GM18526 (cell line): ENCODE measurements around the gene ANTXR2.

Source experiments
- POLR2A ChIP-seq: IDR thresholded peaks from 3 replicates; pipeline ENCODE4 v1.6.1; 2011; ENCODE audit not compliant: insufficient read length; ENCODE audit errors: extremely low read depth

ANTXR2 gene

DNA sequence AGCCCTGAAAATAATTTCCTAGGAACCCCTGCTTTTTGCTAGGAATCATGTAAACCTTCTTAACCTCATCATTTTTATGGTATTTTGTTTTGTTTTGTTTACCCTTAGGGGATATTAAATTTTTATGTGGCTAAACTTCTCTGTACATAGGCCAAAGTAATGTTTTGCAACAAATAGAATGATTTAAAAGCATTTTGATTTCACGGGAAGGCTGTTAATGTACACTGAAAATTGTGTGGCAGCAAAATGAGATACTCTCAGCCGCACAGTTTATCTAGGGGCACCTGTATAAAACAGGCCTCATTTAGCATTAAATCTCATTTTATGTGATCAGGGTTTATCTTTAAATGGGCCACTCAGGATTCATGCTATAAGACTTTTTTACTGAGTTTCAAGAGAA, 175.0 kb downstream of the ANTXR2 start:
- TF ChIP-seq POLR2A: no peak

DNA sequence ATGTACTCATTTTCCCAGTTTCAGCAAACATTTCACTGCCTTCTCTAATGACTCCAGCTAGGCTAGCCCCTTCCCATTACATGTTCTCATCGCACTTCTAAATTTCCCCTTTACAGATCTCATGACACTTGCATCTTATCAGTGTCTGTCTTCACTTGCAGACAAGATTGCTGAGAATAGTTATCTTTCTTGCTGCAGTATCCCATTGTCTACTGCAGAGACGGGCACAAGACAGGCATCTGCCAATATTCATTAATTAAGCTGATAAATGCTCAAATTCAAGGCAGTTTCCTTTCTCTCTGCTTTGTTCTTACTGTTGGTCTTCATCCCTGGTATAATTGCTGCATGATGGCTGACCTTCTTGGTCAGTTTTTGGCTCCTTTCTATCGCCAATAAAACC, 175.9 kb downstream of the ANTXR2 start:
- TF ChIP-seq POLR2A: no peak

- TF ChIP-seq POLR2A: no peak
Observed at GRCh38 chr4:79893456-79893855, 179.6 kb downstream of the ANTXR2 start.

DNA sequence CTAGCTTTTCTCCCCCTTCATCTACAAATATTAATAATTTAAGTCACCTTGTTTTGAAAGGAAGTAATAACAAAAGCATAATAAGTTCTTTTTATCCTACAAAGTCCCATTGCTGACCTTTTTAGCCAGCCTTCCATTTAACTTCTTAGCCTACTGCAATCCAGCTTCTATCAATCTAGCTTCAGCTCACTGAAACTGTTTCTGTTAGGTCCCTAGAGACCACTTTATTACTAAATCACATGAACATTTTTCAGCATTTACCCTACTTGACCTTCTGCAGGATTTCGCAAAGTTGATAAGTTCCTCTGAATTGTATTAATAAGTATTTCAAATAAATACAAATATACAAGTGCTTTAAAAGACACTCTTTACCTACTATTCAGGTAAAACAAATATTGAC, 186.5 kb downstream of the ANTXR2 start:
- no peak for TF ChIP-seq POLR2A

DNA sequence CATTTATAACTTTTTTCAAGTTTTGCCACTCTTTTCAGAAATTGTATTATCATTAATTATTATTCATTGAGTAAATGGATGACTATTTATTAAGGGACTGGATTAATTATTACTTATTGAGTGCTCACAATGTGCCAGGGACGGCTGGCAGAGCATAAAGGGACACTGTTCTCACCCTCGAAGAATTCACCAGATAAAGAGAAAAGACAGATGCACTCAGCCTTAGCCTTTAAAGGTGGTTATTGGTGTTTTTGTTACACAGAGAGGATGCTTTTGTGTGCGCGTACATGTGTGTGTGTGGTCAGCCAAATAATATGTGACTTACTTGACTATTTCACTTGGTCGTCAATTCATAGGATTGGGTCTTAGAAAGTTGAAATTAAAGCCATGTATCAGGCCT, 187.0 kb downstream of the ANTXR2 start:
- TF ChIP-seq POLR2A: no peak

DNA sequence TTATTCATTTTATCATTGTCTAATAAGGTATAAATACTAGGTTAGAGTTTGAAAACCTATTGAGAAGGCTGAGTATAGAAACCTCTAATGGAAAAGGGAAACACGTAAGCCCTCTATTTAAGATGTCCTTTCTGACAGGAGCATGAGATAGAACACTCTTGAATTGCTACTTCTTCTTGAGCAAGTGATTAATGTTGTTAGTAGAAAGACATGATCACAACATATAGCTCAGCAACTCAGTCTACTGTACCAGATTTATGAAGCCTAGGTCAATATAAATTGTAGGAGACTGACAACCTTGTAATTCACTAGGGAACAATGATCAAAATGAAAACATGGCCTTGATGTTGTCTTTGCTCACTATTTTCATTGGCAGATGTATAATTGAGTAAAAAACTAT, 189.7 kb downstream of the ANTXR2 start:
- no peak for TF ChIP-seq POLR2A

GRCh38 chr4:79882806-79883205, 190.2 kb downstream of the ANTXR2 start:
- TF ChIP-seq POLR2A: no peak

DNA sequence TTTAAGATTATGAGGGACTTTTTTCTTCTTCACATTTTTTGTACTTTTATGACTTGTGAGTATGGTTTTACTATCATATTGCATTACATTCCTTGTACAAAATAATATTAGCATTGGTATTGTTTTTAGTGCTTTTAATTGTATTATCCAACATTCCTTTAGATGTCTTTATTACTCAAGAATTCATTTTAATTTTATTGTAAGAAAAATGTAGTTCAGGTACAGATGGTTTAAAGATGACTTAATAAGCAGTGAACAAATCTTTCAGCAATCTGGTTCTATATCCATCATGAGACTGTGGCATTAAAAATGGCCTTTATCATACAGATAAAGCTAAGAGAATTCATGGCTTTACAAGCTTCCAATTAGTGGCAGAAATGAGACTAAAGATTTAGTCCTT, 191.6 kb downstream of the ANTXR2 start:
- no peak for TF ChIP-seq POLR2A

DNA sequence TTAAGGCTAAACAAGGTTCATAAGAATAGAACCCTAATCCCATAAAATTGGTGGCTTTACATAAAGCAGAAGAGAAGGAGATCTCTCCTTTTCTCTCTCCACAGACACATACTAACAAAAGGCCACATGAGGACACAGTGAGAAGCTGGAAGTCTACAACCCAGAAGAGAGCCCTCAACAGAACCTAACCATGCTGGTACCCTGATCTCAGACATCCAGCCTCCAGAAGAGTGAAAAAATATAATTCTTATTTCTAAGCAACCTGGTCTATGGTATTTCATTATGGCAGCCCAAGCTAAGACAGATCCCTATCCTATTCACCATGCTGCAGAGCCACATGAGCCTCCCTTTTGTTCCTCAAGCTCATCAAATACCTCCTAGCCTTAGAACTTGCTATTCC, 195.5 kb downstream of the ANTXR2 start:
- TF ChIP-seq POLR2A: no peak

- TF ChIP-seq POLR2A: no peak
Observed at GRCh38 chr4:79875344-79875899, 197.6 kb downstream of the ANTXR2 start.

GRCh38 chr4:79874197-79874596, 198.8 kb downstream of the ANTXR2 start:
- TF ChIP-seq POLR2A: no peak

- TF ChIP-seq POLR2A: no peak
Observed at GRCh38 chr4:79872738-79873137, 200.3 kb downstream of the ANTXR2 start.

- TF ChIP-seq POLR2A: no peak
Observed at GRCh38 chr4:79871961-79872360, 201.1 kb downstream of the ANTXR2 start.

DNA sequence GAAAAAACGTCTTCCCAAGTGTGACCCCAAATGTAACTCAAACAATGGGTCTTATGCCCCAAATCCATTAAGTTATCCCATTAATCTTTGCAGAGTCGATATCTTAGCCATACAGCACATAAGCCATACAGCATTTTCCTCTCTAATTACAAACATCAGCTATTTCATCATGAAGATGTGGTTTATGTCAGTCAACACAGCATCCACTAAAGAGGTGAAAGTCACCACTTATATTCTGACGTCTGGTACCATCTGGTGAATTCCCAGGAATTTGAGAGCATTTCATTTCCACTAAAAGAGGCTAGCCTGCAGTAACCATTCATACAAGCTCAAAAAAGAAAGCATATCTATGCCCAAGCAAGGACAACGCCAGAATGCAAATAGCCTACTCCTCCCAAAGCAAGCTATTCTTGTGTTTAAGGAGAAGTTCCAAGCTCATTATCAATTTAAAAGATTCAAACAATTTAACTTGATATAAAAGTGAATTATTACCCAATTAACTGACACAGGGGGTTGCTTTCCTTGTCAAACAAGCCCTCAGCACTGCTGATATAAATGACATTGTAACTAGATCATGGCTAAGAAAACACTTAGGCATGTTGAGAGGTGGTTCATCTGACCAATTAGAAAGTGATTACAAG, 203.3 kb downstream of the ANTXR2 start:
- no peak for TF ChIP-seq POLR2A

DNA sequence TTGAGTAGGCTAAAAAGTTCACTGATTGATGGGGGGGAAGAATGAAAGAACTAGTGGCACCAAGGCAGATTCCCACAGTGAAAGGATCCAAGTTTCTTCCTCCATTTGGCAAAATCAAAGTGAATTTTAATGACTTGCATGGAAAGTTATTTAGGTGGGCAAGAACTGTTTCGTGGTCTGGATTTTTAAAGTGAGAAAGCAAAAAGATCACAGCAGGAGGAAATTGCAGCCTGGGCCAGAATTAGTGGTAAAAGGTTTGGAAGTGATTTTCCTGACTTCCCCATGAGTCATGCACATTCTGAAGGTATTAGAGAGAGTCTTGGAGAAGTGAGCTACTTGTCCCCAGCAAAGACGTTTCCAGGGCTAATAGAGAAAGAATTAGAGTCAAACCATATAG, 207.8 kb downstream of the ANTXR2 start:
- TF ChIP-seq POLR2A: no peak

- no peak for TF ChIP-seq POLR2A
Observed at GRCh38 chr4:79864500-79865200, 208.4 kb downstream of the ANTXR2 start.

GRCh38 chr4:79863333-79863732, 209.7 kb downstream of the ANTXR2 start:
- TF ChIP-seq POLR2A: no peak
